RWPE1 (cell line): ENCODE data around the gene HMOX2.
A peak's percentile ranks its signal among the peaks of the same experiment; 100 is the strongest.

Experiments used
- CTCF ChIA-PET: fragments of 350-600 bp; sonication (Branson Sonifier 250); formaldehyde crosslinking; extraction: SDS; loops from one replicate; lab custom pipeline; 2021; lab: Yijun Ruan, JAX
- POLR2A ChIA-PET: fragments of 400-600 bp; formaldehyde crosslinking; extraction: SDS; loops from one replicate; lab custom pipeline; 2020; ENCODE audit warnings: antibody characterized with exemption; ENCODE audit not compliant: low non-redundant PET; lab: Yijun Ruan, JAX
- DNase-seq: peaks from one replicate; pipeline ENCODE4 v3.0.0; 2012; ENCODE audit warnings: low spot score
- H3K27ac ChIP-seq: fragments of 450-650 bp; 2 replicates; pipeline ENCODE4 v1.5.1; 2017
- CTCF ChIP-seq: fragments of 450-650 bp; conservative IDR thresholded peaks from 2 replicates; pipeline ENCODE4 v1.5.1; 2017; ENCODE audit warnings: low read depth, mild to moderate bottlenecking

The HMOX2 gene

GRCh38 chr16:4529085-4530060 lies 53.2 kb downstream of the HMOX2 start:
- DNase-seq, result peak; percentile 27
- POLR2A ChIA-PET, result no interaction called here
- H3K27ac ChIP-seq, result peak overlapping the region; percentile 79
- TF ChIP-seq CTCF, result no peak
- CTCF ChIA-PET, result interaction anchor here (0.6 to 0.9 kb wide), 2 partner anchors 19 to 20 kb away, joined by 3 to 4 read pairs; no protein-coding TSS in a partner anchor

GRCh38 chr16:4531811-4532210 lies 55.6 kb downstream of the HMOX2 start:
- H3K27ac ChIP-seq, result 0 out of 2 replicates have a peak overlapping the region, but pooled peaks have one; percentile 1
- ChIA-PET CTCF (no interaction called here), POLR2A (no interaction called here)
- no peak for TF ChIP-seq CTCF
- no peak for DNase-seq

- no peak for DNase-seq
- TF ChIP-seq CTCF, result no peak
- POLR2A ChIA-PET, result no interaction called here
- CTCF ChIA-PET, result no interaction called here
- peak overlapping the region; percentile 30; the same call in 1 of the 2 replicates for H3K27ac ChIP-seq
Measured at GRCh38 chr16:4532238-4532637, 56.0 kb downstream of the HMOX2 start.

GRCh38 chr16:4533490-4533889 lies 57.3 kb downstream of the HMOX2 start:
- TF ChIP-seq CTCF, result no peak
- CTCF ChIA-PET, result no interaction called here
- POLR2A ChIA-PET, result no interaction called here
- DNase-seq, result no peak
- peak overlapping the region; percentile 30; the same call in 1 of the 2 replicates for H3K27ac ChIP-seq

- no peak for TF ChIP-seq CTCF
- peak overlapping the region; percentile 7; the same call in 1 of the 2 replicates for H3K27ac ChIP-seq
- CTCF ChIA-PET, result interaction anchor here (0.5 kb wide), 1 partner anchor 492 kb away, joined by 5 read pairs; no protein-coding TSS in a partner anchor
- DNase-seq, result no peak
- POLR2A ChIA-PET, result no interaction called here
Measured at GRCh38 chr16:4534151-4534790, 58.1 kb downstream of the HMOX2 start.

GRCh38 chr16:4535627-4536108 lies 59.5 kb downstream of the HMOX2 start:
- H3K27ac ChIP-seq, result peak overlapping the region; percentile 84
- no peak for TF ChIP-seq CTCF
- ChIA-PET CTCF (no interaction called here), POLR2A (no interaction called here)
- no peak for DNase-seq
